HG03520 (cell line): ENCODE measurements around the gene ZFTA.

Experiments
- ATAC-seq: cut with Tn5 transposase; IDR thresholded peaks from one replicate; pipeline ENCODE4 v1.9.1; 2021; ENCODE audit warnings: mild to moderate bottlenecking, moderate library complexity; ENCODE audit not compliant: unreplicated experiment

ZFTA gene

GRCh38 chr11:63756919-63757761 lies 11.4 kb downstream of the ZFTA start:
- ATAC-seq = no peak

DNA sequence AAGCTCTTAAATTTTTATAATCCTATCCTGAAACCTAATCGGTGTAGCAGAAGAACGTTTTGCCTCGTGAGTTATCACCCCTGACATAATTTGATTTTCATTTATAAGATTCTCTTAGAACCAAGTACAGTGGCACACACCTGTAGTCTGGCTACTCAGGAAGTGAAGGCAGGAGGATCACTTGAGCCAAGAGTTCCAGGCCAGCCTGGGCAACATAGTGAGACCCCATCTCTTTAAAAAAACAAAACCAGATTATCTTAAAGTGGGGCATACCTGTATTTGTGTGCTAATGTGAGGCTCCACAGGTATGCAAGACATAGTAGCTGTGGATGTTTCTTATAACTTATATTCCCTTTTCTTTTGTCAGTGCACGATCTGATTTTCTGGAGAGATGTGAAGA lies 19.0 kb downstream of the ZFTA start:
- ATAC-seq = no peak

DNA sequence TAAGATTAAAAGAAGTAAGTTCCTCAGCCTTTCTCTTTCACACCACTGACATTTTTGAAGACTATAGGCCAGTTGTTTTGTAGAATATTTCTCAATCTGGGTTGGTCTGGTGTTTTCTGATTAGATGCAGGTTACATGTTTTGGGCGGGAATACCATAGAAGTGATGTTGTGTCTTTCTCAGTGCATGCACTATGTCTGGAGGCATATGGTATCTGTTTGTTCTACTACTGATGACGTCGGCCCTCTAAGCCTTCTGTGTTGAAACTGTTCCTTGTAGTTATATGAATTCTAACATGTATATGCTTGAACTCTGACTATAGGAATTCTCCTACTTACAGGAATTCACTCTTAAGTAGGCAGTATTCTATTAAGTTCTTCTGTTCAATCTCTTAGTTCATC lies 21.6 kb downstream of the ZFTA start:
- no peak for ATAC-seq

DNA sequence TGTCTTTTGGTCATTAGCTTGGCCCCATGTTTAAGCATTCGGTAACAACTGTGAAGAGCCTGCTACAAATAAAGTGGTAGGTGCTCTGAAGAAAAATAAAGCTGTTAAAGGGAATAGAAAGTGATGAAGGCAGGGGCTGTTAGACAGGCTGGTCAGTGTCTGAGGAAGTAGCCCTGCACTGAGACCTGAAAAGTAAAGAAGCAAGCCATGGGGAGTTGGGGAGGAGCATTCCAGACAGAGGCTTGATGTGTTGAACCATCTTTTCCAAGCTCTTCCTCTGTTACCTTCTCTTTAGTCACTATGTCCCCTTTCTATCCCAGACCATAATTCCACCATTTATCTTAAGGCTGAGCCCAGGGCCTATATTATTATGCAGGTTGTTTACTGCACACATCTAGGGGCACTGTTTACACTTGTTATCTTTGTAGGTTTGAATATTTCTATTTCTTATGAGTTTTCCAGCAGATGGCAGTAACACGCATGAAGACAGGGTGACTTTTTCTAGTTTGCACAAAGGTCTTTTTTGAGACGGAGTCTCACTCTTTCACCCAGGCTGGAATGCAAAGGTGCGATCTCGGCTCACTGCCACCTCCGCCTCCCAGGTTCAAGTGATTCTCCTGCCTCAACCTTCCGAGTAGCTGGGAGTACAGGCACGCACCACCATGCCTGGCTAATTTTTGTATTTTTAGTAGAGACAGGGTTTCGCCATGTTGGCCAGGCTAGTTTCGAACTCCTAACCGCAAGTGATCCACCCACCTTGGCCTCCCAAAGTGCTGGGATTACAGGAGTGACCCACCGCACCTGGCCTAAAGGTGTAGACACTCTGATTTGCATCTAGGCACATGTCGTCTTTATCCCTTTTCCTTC lies 23.0 kb downstream of the ZFTA start:
- no peak for ATAC-seq

DNA sequence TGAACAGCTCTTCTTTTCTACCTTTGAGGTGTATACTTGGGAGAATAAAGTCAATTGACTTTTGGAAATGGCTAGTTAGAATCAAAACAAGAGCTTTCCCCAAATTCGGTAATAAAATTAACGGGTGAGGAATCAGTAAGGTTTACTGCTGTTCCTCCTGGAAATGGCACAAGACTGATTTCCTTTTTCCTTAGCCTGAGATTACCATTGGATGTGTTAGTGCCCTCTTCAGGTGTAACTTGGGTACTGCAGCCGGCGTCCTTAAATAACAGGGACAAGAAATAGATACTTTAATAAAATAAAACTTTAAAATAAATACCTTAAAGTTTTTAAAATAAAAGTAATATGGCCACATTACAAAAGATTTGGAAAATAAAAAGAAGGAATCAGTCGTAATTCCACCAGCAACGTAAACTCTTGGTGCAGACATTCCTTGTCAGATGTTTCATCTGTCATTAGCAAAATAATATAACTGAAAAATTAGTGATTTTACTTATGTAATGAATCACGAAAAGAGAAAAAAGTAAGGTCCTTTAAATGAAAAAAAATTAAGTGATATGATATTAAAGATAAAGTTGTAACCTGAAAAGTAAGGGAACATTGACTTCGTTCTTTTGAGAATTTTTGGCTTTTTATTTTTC lies 29.7 kb downstream of the ZFTA start:
- ATAC-seq = no peak

DNA sequence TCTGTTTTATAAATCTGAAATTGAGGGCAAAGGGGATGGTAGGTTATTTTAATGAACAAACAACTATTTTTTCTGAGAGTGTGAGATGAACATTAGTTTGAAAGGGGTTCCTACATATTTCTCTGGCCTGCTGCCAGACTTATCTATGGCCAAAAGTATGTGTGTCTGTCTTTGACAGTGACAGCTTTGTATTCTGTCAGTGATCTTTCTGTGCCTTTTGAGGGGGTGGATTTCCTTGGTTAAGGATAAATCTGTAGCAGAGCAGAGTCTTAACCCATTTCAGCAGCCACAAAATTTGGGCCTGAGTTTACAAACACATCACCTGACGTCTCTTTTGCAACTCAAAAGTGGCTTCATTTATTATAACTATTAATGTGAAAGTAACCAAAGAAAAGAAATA lies 30.9 kb downstream of the ZFTA start:
- no peak for ATAC-seq

DNA sequence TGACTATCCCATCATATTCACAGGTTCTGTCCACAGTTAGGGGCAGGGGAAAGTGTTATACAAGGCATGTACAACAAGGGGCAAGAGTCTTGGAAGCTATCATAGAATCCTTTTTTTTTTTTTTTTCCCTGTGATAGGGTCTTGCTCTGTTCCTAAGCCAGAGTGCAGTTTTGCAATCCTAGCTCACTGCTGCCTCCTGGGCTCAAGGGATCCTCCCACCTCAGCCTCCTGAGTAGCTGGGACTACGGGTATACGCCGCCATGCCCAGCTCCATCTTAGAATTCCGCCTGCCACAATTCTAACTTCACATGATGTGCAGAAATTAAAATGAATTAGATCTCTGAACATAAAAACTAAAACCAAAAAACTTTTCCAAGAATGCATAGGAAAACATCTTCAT lies 31.7 kb downstream of the ZFTA start:
- ATAC-seq = no peak

DNA sequence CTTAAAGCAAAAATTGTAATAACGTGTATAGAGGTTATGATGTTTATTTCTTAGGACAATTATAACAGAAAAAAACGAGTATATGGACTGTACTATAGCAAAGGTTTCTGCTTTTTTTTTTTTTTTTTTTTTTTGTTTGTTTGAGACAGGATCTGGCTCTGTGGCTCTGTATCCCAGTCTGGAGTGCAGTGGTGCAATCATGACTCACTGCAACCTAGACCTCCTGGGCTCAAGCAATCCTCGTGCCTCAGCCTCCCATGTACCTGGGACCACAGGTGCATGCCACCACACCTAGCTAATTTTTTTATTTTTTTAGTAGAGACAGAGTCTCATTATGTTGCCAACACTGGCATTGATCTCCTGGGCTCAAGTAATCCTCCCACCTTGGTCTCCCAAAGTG lies 39.2 kb downstream of the ZFTA start:
- ATAC-seq = no peak

- ATAC-seq = no peak
These were observed 48.0 kb downstream of the ZFTA start for GRCh38 chr11:63720611-63721010.

- no peak for ATAC-seq
These were observed 48.6 kb downstream of the ZFTA start for GRCh38 chr11:63719987-63720386.

DNA sequence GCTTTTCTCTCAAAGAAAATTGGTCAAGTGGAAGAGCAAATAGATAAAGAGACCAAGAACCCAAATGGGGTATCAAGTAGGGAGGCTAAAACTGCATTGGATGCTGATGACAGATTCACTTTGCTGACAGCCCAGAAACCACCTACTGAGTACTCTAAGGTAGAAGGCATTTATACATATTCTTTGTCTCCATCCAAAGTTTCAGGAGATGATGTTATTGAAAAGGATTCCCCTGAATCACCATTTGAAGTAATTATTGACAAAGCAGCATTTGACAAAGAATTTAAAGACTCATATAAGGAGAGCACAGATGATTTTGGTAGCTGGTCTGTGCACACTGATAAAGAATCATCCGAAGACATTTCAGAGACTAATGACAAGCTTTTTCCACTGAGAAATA lies 49.6 kb downstream of the ZFTA start:
- no peak for ATAC-seq
